Parathyroid adenoma (tissue), 2 donors: ENCODE measurements around the gene ALK.

Experiments used
- H2AFZ ChIP-seq: fragments of 300-600 bp; sonication (generic); one replicate; pipeline ENCODE4 v1.7.0; 2017; ENCODE audit warnings: antibody characterized with exemption, mild to moderate bottlenecking
- H3K27ac ChIP-seq: fragments of 300-600 bp; sonication (generic); one replicate; pipeline ENCODE4 v1.7.0; 2017
- H3K27me3 ChIP-seq: fragments of 300-600 bp; sonication (generic); one replicate; pipeline ENCODE4 v1.7.0; 2017; ENCODE audit warnings: low read length; ENCODE audit not compliant: control insufficient read depth, insufficient read depth
- H3K36me3 ChIP-seq: fragments of 300-600 bp; sonication (generic); one replicate; pipeline ENCODE4 v1.7.0; 2017; ENCODE audit warnings: low read length; ENCODE audit not compliant: control insufficient read depth, insufficient read depth
- H3K4me1 ChIP-seq: fragments of 300-600 bp; sonication (generic); one replicate; pipeline ENCODE4 v1.7.0; 2017; ENCODE audit warnings: control low read depth
- H3K4me2 ChIP-seq: fragments of 300-600 bp; sonication (generic); one replicate; pipeline ENCODE4 v1.7.0; 2017; ENCODE audit warnings: low read length
- H3K4me3 ChIP-seq: fragments of 300-600 bp; sonication (generic); one replicate; pipeline ENCODE4 v1.7.0; 2017; ENCODE audit warnings: low read depth, low read length
- H3K79me2 ChIP-seq: fragments of 300-600 bp; sonication (generic); one replicate; pipeline ENCODE4 v1.7.0; 2017; ENCODE audit warnings: control low read depth
- H3K9ac ChIP-seq: fragments of 300-600 bp; sonication (generic); one replicate; pipeline ENCODE4 v1.7.0; 2017; ENCODE audit warnings: mild to moderate bottlenecking
- H3K9me3 ChIP-seq: fragments of 300-600 bp; sonication (generic); one replicate; pipeline ENCODE4 v1.7.0; 2017; ENCODE audit warnings: low read length; ENCODE audit not compliant: control insufficient read depth
- CTCF ChIP-seq: fragments of 300-600 bp; sonication (generic); IDR thresholded peaks from one replicate; pipeline ENCODE4 v1.7.0; 2017; ENCODE audit warnings: antibody characterized with exemption, mild to moderate bottlenecking
- donor health status: primary hyperparathyroidism.

The ALK gene

GRCh38 chr2:29782549-29783458, 138.6 kb downstream of the ALK start:
- Histone ChIP-seq H3K36me3 (no peaks in the 10 kb centered on the region), H3K9ac (no peak overlapping the region), H3K4me1 (no peaks in the 10 kb centered on the region), H3K79me2 (no peaks in the 10 kb centered on the region), H3K27me3 (no peaks in the 10 kb centered on the region), H3K9me3 (no peaks in the 10 kb centered on the region), H2AFZ (no peak overlapping the region), H3K27ac (no peak overlapping the region), H3K4me3 (no peak overlapping the region), H3K4me2 (no peak overlapping the region)
- no peak for TF ChIP-seq CTCF

GRCh38 chr2:29782087-29782486, 139.3 kb downstream of the ALK start:
- H3K9me3 ChIP-seq: no peaks in the 10 kb centered on the region
- no peaks in the 10 kb centered on the region for H3K79me2 ChIP-seq
- H3K4me1 ChIP-seq: no peaks in the 10 kb centered on the region
- H3K4me3 ChIP-seq: no peak overlapping the region
- H3K27ac ChIP-seq: no peak overlapping the region
- H2AFZ ChIP-seq: no peak overlapping the region
- no peak for TF ChIP-seq CTCF
- no peaks in the 10 kb centered on the region for H3K27me3 ChIP-seq
- H3K9ac ChIP-seq: no peak overlapping the region
- H3K36me3 ChIP-seq: no peaks in the 10 kb centered on the region
- H3K4me2 ChIP-seq: no peak overlapping the region

- Histone ChIP-seq H3K4me2 (no peak overlapping the region), H3K9ac (no peak overlapping the region), H2AFZ (no peak overlapping the region), H3K27me3 (no peaks in the 10 kb centered on the region), H3K4me3 (no peak overlapping the region), H3K27ac (no peak overlapping the region), H3K79me2 (no peaks in the 10 kb centered on the region), H3K4me1 (no peaks in the 10 kb centered on the region), H3K36me3 (no peaks in the 10 kb centered on the region), H3K9me3 (no peaks in the 10 kb centered on the region)
- TF ChIP-seq CTCF: no peak
Measured at GRCh38 chr2:29780906-29781305, 140.5 kb downstream of the ALK start.

GRCh38 chr2:29777161-29777560, 144.2 kb downstream of the ALK start:
- Histone ChIP-seq H3K9me3 (no peaks in the 10 kb centered on the region), H3K27ac (no peak overlapping the region)

More at GRCh38 chr2:29777161-29777560, 144.2 kb downstream of the ALK start:
- Histone ChIP-seq H2AFZ (no peak overlapping the region), H3K4me1 (no peaks in the 10 kb centered on the region), H3K79me2 (no peaks in the 10 kb centered on the region), H3K36me3 (no peaks in the 10 kb centered on the region), H3K9ac (no peak overlapping the region), H3K4me2 (no peak overlapping the region), H3K27me3 (no peaks in the 10 kb centered on the region), H3K4me3 (no peak overlapping the region)
- no peak for TF ChIP-seq CTCF
